NCI-H345 (cell line): ENCODE results near the gene CATSPERE.
"Not testable (repeated sequence)": the region's sequence is repeated elsewhere in the genome, so short reads cannot be mapped to it uniquely, and the experiment has no call there.

Source experiments
- DNase-seq: peaks from one replicate; lab custom pipeline; 2025; lab: John Stamatoyannopoulos, UW

CATSPERE gene

DNA sequence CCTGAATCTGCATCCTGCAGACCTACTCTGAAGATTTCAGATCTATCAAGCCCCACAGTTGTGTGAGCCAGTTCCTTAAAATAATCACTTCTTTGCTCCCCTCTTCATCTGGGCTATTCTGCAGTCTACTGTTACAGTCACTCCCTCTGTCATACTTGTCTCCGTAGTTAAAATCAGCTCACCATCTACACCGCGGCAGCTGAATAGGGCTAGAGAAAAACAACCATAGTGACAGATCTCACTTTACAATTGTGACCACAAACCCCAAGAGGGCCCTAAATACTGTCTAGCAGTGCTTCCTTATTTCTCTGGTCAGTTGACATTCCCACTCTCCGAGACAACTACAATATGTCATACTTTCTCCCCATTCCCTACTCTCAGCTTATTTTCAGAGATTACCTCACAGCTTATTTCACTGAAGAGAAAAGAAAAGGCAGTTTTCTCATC lies 204.7 kb downstream of the CATSPERE start:
- DNase-seq = no peak

DNA sequence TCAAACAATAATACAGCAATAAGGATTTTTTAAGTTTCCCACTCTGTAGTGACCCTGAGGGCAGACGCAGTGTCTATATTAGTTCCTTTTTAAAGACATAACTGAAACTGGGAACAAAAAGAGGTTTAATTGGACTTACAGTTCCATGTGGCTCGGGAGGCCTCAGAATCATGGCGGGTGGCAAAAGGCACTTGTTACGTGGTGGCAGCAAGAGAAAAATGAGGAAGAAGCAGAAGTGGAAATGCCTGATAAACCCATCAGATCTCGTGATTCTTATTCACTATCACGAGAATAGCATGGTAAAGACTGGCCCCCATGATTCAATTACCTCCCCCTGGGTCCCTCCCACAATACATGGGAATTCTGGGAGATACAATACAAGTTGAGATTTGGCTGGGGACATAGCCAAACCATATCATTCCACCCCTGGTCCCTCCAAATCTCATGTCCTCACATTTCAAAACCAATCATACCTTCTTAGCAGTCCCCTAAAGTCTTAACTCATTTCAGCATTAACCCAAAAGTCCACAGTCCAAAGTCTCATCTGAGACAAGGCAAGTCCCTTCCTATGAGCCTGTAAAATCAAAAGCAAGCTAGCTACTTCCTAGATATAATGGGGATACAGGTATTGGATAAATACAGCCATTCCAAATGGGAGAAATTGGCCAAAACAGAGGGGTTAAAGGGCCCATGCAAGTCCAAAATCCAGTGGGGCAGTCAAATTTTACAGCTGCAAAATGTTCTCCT lies 205.8 kb downstream of the CATSPERE start:
- not testable (repeated sequence) for DNase-seq

DNA sequence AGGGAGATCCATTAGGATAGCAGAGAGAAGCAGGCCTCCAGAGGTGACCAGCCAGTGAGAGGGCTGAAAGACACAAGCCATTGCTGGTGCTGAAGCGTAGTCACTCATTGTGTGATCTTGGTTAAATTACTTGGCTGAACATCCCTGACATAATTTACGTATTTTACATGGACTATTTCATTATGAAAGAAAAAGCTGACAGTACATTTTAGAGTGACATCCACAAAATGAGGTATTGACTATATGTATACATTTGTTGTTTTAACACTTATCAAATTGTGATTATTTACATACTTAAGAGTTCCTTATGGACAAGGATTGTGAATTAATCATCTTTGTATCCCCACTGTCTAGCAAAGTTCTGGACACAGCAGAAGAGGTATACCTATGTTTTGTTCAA lies 206.7 kb downstream of the CATSPERE start:
- DNase-seq = no peak

DNA sequence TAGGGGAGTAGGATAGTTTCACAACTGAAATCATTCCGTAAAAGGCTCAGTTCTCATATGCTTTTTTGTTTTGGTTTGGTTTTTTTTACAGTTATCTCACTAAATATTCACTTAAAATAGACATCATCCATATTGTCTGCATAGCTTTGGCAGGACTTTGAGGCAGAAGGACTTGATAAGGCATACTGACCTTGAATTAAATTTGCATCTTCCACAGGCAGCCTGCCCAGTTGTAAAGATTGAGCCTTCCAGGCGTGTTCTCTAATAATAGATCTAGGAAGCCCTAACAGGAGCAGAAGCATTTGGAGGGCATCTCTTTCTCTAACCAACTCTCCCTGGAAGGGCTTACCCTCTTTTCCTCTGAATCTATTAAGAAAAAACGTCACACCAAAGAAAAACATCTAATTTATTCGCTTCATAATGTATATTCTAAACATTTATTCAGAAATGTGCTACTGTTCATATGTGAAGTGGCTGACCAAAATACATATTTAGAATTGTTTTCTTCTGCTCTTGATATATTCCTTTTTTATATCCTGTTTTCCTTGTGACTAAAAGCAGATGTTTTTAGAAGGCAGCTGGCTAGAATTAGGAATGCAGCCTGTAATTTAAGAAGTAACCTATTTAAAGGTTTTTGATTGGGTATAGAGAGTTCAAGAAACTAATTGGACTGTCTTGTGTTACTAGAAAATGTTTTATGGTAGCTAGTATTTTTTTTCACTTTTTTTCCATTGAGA lies 212.0 kb downstream of the CATSPERE start:
- DNase-seq = no peak

DNA sequence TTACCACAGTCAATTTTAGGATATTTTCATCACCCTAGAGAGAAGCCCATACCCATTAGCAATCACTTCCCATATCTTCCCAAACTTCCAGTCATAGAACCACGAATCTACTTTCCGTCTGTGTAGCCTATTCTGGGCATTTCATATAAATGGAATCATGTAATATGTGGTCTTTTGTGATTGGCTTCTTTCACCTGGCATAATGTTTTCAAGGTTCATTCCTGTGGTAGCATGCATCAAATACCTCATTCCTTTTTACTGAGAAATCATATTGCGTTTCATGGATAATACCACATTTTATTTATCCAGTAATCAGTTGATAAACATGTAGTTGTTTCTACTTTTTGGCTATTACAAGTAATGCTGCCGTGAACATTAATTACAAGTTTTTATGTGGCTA lies 213.4 kb downstream of the CATSPERE start:
- no peak for DNase-seq

DNA sequence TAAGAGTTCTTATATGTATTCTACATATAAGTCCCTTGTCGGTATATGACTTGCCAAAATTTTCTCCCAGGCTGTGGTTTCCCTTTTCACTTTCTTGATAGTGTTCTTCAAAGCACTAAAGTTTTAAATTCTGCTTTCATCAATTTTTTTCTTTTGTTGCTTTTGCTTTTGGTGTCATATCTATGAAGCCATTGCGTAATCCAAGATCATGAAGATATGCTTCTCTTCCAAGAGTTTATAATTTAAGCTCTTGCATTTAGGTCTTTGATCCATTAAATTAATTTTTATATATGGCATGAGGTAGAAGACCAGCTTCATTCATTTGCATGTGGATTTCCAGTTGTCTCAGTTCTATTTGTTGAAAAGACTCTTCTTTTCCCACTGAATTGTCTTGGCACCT lies 214.1 kb downstream of the CATSPERE start:
- no peak for DNase-seq

DNA sequence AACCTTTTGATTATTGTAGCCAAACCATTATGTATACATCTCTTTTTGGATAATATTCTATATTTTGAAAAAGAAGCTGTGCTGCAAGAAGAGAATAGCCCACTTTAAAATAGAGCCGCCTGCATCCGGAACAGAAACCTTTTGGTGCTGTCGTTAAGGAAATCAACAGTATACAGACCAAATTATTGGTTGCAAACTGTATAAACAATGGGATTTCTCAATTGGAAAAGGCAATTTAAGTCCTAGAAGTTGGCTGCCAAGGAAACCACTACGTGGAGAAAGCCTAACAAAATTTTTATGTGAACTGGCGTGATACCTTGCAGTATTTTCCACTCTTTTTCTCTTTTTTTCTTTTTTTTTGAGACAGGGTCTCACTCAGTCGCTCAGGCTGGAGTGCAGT lies 217.6 kb downstream of the CATSPERE start:
- no peak for DNase-seq

DNA sequence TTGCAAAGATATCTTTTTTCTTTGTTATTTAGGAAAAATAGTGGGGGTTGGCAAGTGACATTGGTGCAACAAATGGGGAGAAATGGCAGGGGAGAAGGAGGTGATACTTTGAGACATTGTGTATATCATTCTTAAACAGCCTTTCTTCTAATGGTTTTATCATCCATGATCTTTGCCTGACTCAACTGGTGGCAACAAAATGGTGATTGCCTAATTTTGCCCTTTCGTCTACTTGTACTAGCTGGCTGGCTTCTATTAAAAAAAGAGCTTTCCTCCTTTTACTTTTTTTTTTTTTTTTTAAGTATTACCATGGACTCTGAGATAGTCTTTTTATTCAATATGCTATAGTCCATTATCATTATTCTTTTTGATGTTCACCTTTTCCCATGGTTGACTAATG lies 219.6 kb downstream of the CATSPERE start:
- no peak for DNase-seq

DNA sequence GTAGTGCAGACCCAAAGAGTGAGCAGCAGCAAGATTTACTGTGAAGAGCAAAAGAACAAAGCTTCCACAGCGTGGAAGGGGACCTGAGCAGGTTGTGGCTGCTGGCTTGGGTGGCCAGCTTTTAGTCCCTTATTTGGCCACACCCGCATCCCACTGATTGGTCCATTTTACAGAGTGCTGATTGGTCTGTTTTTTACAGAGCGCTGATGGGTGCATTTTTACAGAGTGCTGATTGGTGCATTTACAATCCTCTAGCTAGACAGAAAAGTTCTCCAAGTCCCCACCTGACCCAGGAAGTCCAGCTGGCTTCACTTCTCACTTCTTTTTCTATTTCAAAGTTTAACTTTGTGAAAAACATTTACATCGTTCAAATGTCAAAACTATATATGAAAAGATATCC lies 221.0 kb downstream of the CATSPERE start:
- not testable (repeated sequence) for DNase-seq
